KBM-7 (cell line): Measurements from ENCODE around the gene LRP1B.
A peak's percentile ranks its signal among the peaks of the same experiment; 100 is the strongest.

Experiments used
- DNase-seq: peaks from one replicate; pipeline ENCODE4 v3.0.0-alpha.2; 2015
- in situ Hi-C: fragments of 300-500 bp; cut with MboI; formaldehyde crosslinking; loops from 2 replicates; pipeline ENCODE4 v1.14.3; 2020; ENCODE audit warnings: low sequenced_read_pairs, low pct_unique_long_range_greater_than_20kb, mixed read lengths

The LRP1B gene

DNA sequence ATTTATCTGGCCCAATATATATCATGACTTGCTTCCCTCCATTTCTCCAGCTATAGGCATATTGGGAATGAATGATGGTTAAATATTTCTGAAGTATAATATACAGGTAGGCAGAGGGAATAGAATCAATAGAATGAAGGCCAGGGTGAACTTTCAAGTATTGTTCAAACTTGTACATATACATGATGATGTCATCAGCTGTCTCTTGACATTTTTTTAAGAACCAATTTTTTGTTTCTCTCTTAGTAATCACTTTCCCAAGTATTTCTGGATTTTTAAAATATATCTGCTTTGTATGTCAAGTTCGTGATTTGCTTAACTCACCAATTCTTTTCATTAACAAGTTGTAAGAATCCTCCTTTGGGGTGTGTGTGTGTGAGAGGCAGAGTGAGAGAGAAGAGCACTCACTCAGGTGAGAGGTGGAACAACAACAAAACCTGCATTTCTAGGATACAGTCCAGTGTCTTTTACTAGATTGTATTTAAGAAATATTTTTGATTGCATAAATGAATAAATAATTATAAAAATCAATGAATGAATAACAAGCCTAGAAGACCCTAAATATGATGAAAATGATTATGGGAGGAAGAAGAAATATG lies 1239.1 kb downstream of the LRP1B start:
- in situ Hi-C loops: no loop called here
- DNase-seq: no peak

- in situ Hi-C loops: no loop called here
- no peak for DNase-seq
These were observed 1247.9 kb downstream of the LRP1B start for GRCh38 chr2:140882671-140883620.

DNA sequence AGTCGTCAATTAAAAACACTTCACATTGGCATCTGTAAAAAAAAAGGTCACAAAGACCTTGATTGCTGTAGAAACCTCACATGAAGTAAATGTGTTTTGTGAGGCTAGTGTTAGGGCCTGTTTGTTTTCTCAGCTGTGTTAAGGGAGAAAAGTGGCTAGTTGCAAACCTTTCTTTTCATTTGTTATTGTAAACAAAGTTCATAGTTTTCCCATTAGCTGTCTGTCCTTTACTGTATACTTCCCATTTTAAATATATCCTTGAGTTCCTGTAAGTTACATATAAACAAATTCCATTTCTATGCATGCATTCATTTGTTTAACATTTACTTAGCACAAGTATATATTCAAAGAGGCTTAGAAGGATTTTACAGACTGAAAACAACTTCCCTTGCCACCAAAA lies 1250.2 kb downstream of the LRP1B start:
- in situ Hi-C loops: no loop called here
- no peak for DNase-seq

DNA sequence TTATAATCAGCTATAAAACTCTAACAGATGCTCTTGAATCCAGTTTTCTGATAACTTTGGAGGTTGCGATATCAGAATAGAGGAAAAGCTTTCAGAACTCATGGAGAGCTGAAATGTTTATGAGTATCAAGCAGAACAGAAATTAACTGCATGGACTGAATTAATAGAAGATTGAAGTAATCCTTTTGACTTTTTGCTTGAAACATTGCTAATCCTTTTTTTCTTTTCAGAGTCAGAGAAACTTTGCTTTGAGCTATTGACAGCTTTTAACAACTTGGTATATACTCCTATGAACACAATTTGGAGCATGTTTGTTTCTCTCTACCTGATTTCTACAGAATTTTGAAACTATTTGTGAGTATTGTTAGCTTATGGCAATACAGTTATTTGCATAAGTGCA lies 1254.8 kb downstream of the LRP1B start:
- in situ Hi-C loops: no loop called here
- no peak for DNase-seq

DNA sequence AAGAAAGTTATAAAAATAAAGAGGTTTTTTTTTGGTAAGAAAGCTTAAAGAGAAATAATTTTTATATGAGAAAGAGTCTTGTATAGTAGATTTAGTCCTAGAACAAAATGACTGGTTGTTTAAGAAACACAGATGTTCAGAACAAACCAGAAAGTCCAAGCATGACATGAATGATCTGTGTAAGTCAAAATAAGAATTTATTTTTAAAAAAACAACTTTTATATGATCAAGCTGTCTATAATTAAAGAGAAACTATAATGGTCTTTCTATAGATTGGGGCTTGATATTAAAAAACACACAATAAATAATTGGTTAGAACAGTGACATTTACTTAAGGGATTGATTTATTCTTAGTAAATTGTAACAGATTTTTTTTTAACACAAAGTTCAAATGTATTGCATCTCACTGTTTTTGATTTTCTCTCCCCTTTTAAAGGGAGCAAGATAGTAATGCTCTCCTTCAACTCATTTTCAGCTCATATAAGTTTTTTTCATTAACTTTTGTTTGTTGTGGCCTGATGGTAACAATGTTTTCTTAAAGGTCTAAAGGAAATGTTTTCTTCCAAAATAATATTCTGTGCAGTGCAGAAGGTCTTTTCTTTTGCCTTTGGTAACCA lies 1256.8 kb downstream of the LRP1B start:
- no peak for DNase-seq
- in situ Hi-C loops: no loop called here

- DNase-seq: no peak
- in situ Hi-C loops: no loop called here
These were observed 1260.9 kb downstream of the LRP1B start for GRCh38 chr2:140869925-140870324.

DNA sequence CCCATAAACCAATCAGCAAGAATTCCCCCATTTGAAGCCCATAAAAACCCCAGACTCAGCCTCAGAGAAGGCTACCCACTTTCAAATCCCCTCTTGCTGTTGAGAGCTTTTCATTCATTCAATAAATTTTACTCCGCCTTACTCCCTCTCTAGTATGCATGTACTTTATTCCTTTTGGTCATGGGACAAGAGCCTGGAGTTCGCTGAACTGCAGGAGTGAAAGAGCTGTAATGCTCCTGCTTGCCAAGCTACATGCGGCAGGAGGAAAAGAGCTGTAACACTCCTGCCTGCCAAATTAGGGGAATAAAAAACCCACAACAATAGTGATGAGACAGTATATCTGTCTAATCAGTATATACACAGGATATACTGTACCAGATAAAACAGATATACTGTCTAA lies 1261.7 kb downstream of the LRP1B start:
- DNase-seq: no peak
- in situ Hi-C loops: no loop called here

DNA sequence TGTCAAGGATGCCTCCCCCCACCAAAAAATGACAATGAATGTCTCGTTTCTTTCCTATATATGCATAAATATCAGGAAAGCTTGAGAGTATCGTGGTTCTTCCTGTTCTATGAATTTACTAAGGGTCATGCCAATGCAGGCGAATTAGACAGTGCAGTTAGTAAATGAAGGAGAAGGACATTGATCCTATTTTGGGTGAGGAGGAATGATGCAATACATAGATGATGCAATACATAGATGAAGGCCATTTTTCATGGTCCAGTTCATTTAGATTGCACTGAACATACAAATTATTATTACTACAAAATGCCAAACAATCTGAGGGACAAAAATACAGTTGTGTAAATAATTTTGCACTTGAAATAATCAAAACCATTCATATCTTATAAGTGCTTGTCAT lies 1265.0 kb downstream of the LRP1B start:
- no peak for DNase-seq
- in situ Hi-C loops: no loop called here

GRCh38 chr2:140863713-140864112 lies 1267.1 kb downstream of the LRP1B start:
- in situ Hi-C loops: no loop called here
- peak; percentile 51 for DNase-seq

DNA sequence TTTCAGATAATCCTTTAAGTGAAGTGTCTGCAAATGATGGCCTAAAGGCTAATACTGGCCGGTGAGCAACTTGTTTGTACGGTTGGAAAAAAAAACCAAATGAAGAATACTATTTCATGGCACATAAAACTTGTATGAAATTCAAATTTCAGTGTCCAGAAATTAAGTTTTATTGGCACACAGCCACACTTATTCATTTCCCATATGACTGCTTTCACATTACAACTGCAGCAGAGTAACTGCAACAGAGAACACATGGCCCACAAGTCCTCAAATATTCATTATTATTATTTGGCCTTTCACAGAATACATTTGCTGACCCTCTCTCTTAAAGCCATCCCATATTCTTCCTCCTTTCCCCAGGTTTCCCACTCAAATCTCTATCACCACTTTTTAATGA lies 1268.6 kb downstream of the LRP1B start:
- in situ Hi-C loops: no loop called here
- DNase-seq: no peak

GRCh38 chr2:140861666-140862065 lies 1269.2 kb downstream of the LRP1B start:
- in situ Hi-C loops: no loop called here
- no peak for DNase-seq

- in situ Hi-C loops: no loop called here
- no peak for DNase-seq
These were observed 1275.3 kb downstream of the LRP1B start for GRCh38 chr2:140855471-140855870.

GRCh38 chr2:140851258-140851981 lies 1279.4 kb downstream of the LRP1B start:
- no peak for DNase-seq
- in situ Hi-C loops: no loop called here

DNA sequence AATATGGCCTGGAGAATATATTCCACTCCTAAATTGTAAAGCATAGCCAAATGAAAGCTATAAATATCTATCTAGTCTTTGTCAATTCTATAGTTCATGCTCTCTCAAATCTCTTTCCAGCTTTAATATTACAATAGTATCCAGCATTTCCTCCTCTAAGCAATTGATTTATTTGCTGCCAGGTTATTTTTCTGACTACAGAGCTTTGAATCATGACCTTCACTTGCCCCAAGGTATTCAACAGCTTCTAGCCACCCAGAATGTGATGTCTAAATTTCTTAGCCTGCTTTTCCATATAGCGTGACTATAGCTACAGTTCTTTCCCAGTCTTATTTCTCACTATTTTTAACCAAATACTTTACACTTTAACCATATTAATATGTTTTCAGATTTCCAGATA lies 1287.6 kb downstream of the LRP1B start:
- in situ Hi-C loops: no loop called here
- DNase-seq: no peak

DNA sequence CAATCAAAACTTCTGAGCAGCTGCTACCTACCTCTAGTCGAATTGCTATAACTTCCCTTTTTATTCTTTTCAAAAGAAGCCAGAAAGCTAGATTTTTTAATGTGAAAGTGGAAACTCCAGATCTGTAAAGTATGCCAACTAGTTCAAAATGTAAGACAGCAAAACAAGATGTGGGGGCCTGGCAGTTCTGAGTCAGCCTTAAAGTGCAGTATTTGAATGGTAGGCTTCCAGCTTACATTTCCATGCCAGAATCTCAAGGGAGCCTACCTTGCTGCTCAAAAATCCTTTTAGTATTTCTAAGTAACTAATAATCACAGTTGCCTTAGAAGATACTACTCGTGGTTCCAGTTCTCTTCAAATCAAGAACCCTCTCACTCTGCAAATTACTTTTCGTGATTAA lies 1288.7 kb downstream of the LRP1B start:
- in situ Hi-C loops: no loop called here
- DNase-seq: no peak

GRCh38 chr2:140841141-140841540 lies 1289.7 kb downstream of the LRP1B start:
- no peak for DNase-seq
- in situ Hi-C loops: no loop called here

- DNase-seq: no peak
- in situ Hi-C loops: no loop called here
These were observed 1294.0 kb downstream of the LRP1B start for GRCh38 chr2:140836826-140837225.

- in situ Hi-C loops: no loop called here
- no peak for DNase-seq
These were observed 1295.7 kb downstream of the LRP1B start for GRCh38 chr2:140835079-140835478.

- in situ Hi-C loops: no loop called here
- no peak for DNase-seq
These were observed 1316.7 kb downstream of the LRP1B start for GRCh38 chr2:140814141-140814540.

DNA sequence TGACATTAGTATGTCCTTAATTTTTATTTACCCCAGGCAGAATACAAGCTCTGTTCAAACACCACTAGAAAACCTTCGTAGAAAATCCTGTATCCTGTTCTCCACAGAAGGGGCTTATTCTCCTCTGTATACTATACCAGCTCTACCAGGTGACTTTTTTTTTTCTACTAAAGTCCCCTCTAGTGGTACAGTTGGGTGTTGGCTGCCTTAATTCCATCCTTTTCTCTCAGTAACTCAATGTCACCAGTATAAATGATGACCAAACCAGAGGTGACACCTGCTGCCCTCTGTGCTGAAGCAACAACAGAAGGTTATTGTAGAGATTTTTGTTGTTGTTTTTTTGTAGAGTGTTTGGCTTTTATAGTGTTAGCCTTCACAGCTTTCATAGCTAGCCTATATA lies 1322.0 kb downstream of the LRP1B start:
- in situ Hi-C loops: no loop called here
- DNase-seq: peak; percentile 12
